ENCODE results near the gene UCN2. TPM values are rescaled to one million over a fixed set of nuclear protein-coding genes. Genes with fewer than 3 reads are reported as not detected.
"Not testable (repeated sequence)": the region's sequence is repeated elsewhere in the genome, so short reads cannot be mapped to it uniquely, and the experiment has no call there.

Gene UCN2
- total RNA-seq, 1 donor from 2014 or later = 1.9 TPM

DNA sequence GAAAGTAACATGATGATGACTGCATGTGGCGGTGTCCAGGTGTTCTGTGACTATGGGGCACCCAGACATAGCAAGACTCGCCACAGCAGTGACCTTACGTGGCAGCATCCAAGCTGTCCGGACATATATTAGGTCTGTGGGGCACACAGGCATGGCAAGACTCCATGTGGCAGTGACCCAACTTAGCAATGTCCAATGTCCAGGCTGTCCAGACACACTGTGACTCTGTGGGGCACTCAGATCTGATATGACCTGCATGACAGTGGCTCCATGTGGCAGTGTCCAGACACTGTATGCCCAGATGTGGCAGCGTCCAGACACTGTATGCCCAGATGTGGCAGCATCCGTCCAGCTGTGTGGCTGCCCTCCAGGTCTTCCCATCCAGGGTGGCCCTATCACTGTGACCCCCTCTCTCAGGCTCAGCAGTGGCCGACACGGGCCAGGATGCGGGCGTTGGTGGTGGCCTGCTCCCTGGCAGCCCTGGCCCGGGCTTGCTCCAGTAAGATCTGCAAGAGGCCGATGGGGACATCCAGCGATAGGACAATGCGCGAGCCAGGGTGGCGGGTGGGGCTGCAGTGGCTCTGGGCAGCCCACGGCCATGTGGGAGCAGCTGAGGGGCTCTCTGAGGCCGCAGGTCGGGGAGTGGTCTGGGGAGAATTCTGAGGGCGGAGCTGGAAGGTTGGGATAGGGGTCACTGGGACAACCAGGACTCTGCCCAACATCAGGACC, 1.1 kb downstream of the UCN2 start:
- no peak for DNase-seq (ENCODE audit: low spot score)

DNA sequence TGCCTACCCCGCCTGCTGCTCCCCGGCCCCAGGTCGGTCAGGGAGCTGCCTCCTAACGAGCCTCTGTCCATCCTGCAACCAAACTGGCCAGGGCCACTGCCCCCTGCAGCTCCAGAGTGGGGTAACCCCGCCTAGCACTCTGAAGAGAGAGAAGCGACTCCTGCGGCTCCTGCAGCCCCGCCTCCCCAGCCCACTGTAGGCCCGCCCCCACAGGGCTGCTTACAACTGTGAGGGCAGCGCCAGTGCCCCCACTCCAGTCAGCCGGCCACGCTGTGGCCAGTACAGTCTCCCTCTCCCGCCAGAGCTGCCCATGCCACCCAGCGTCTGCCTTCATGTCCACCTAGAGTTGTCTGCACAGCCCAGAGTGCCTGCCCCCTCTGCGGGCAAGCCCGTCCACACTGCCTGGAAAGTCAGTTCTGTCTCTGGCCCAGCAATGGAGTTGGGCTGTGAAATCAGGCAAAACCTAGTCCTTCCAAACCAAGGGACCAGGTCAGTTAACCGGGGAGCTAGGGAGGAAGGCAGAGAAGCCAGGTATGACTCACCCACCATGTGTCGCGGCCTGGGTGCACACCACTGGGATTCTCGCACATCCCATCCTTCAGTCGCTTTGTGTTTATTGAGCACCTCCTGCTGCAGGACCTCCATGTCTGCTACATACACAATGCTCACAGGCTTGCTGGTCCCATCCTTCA, 2.4 kb downstream of the UCN2 start:
- peak; percentile 71 for DNase-seq (ENCODE audit: low spot score)

DNA sequence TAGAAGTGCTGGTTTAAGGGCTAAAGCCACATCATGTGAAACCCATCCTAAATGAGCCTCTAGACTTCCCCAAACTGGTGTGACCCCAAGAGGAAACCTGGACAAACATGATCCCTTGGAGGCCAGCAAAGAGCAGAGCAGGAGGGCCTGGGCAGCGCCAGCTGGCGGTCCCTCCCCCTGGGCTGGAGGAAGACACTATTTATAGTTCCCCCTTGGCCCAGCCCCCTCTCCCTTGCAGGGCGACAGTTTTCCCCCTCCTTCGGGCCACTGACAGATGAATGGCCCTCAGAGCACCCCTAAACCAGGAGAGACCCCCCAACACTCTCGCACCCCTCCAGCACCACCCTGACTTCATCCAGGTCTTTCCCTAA, 2.9 kb downstream of the UCN2 start:
- DNase-seq (ENCODE audit: low spot score) = peak; percentile 59

DNA sequence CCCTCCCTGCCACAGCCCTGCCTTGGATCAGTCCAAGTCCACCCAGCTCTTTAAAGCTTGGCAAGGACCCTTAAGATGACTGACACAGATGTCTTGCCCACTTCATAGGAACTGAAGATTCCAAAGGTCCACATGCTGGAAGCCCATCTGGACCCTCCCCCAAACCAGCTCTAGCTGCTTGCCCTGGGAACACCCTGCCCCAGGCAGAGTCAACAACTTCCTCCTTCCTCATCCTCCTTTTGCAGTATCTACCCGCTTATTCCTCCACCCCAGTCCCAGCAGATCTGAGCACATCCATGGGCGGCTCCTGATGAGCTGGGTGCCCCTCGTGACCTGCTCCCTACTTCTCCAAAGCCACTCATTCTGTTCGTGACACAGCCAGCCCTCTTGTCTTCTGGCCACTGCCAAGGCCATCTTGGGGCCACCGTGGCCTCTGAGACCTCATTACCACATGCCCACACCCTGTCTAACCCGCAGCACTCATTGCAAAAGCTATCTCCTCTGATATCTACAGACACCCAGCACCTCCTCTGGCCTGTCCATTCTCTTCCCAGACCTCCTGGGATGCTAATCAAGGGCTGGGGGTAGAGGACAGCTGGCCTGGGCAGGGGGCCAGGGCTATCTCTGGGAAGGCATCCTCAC, 5.0 kb downstream of the UCN2 start:
- peak; percentile 22 for DNase-seq (ENCODE audit: low spot score)

DNA sequence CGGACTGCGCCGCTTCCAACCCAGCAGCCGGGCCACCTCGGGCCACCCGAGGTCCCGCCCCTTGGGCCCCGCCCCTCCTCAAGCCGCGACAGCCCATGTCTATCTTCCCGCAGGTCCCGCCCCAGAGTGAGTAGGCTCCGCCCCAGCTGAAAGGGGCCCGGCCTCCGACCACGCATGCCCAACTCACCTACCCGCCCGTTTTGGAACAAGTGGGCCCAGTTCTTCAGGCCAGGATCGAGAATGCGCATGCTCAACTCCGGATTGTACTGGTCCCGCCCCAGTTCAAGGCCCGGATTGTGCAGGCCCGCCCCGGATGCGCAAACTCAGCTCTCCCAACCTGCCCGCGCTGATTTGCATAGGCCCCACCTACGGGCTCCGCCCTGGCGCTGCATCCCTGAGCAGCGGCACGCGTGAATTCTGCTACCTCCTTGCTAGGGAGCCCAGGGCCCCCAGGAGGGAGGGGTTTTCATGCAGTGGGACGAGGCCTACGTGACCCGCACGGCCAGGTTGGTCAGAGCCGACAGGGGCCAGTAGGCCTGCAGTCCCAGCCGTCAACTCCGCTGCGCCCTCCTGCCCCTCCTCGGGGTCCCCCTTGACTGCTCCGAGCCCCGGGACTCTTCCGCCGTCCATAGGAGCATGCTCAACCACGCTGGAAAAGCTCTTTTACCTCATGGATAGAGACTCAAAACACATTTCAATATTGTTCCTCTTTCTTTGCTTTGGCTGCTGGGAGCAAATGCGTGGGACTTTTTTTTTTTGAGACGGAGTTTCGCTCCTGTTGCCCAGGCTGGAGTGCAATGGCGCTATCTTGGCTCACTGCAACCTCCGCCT, 6.6 kb downstream of the UCN2 start, which contains the start of gene PFKFB4:
PFKFB4 (minus strand) TSS at position 8 of the 831 bp plus-strand sequence. CDS start 26 bp downstream, outside the sequence.
- DNase-seq (ENCODE audit: low spot score) = peak; percentile 100

DNA sequence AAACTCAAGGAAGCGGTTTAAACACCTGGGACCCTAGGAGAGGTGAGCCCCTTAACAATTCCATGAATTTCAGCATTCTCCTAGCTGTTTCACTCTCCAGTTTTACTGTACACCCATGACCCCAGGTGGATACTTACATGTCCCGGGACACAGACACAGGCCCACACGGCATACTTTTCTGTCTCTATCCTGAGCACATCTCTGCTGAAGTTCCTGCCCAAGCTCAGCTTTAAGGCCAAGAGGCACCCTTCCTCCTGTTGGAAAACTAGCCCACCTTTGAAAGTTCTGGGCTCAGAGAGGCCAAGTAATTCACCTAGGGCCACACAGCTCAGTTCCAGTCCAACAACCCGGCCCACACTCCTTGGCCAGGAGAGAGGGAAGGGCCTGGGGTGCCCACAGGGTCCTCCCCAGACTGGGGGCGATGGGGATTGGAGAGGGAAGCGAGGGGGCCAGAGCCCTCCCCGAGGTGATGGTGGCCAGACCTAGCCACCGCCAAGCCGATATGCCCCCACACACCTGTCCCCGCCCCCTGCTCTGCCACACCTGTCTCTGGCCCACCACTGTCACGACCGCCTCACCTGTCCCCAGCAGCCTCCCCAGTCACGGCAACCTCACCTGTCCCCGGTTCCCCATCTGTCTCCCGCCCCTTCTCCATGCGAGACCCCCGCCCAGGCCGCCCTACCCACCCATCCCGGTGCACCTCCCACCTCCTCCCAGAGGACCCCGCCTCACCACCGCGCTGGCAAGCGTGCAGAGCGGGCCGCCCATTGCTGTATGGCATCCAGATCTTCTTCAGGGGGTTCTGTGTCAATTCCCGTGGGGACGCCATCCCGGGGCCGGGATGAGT, 7.4 kb downstream of the UCN2 start:
- no peak for DNase-seq (ENCODE audit: low spot score)

DNA sequence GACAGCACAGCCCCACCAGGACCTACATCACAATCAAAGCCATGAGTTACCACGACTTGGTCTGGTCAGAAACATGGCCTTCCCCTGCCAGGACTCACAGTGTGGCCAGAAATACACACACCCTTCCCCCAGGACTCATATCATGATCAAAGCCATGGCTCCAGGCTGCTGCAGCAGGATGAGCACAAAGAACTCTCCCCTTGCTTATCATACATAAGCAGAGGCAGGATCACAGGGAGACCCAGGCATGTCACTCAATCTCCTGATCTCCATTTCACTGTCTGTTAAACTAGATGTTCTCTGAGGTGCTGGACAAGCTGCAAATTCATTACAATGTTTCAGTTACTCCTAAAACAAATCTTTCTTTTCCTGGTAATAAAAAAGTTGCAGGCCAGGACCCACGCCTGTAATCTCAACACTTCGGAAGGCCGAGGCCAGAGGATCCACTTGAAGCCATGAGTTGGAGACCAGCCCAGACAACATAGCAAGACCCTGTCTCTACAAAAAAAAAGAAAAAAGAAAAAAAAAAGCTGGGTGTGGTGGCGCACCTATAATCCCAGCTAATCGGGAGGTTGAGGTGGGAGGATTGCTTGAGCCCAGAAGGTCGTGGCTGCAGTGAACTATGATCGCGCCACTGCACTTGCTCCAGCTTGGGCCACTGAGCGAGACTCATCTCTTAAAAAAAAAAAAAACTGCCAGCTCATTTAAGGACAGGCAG, 8.2 kb downstream of the UCN2 start:
- DNase-seq (ENCODE audit: low spot score) = peak; percentile 54

DNA sequence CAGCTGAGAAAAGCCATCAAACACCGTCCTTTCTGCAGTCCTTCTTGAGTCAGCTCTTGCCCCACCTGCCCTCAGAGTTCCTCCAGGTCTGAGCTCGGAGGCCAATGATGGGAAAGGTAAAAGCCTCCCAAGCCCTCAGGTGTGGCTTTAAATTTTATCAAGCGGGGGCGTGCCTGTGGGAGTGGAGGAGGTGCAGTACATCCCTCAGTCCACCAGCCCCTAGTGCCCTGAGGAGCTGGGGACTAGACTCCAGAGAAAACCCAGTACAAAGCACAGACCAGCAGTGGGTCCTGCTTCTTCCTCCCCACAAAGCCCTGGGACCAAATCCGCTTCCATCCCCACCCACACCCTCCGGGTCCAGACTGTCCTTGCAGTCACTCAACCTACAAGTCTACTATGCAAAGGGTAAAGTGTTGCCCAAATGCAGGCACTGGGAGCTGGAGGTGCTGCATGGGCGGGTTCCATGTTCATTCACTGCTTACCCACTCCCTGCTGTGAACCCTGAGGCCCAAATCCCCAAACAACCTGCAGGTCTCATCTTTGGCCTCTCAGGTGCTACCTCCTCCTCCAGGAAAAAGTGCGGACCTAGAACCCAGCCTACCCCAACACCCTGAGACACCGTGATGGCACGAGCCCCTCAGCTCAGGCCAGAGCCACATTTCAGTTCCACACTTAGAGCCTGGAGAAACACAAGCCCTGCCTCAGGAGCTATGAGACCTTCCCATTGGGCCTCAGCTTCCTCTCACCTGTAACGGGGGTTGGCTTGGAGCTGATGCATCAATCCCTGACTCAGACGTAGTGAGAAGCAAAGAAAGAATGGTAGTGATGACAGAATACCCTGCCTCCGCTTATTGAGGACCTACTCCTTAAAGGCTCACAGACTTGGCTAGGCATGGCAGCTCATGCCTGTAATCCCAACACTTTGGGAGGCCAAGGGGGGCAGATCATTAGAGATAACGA, 9.4 kb downstream of the UCN2 start:
- DNase-seq (ENCODE audit: low spot score) = no peak

DNA sequence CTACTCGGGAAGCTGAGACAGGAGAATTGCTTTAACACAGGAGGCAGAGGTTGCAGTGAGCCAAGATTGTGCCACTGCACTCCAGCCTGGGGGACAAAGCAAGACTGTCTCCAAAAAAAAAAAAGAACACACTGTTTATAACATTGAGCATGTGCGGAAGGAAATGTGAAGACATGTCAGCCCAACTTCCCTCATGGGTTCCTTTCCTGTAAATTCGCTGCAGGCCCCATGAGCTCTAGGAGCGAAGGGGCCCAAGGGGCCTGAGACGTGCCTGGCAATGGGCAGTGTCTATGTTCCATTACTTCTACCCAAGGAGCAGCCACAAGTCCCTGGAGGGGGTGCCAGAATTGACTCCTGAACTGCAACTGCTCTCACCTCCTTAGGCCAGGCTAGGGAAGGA, 10.2 kb downstream of the UCN2 start:
- no peak for DNase-seq (ENCODE audit: low spot score)

DNA sequence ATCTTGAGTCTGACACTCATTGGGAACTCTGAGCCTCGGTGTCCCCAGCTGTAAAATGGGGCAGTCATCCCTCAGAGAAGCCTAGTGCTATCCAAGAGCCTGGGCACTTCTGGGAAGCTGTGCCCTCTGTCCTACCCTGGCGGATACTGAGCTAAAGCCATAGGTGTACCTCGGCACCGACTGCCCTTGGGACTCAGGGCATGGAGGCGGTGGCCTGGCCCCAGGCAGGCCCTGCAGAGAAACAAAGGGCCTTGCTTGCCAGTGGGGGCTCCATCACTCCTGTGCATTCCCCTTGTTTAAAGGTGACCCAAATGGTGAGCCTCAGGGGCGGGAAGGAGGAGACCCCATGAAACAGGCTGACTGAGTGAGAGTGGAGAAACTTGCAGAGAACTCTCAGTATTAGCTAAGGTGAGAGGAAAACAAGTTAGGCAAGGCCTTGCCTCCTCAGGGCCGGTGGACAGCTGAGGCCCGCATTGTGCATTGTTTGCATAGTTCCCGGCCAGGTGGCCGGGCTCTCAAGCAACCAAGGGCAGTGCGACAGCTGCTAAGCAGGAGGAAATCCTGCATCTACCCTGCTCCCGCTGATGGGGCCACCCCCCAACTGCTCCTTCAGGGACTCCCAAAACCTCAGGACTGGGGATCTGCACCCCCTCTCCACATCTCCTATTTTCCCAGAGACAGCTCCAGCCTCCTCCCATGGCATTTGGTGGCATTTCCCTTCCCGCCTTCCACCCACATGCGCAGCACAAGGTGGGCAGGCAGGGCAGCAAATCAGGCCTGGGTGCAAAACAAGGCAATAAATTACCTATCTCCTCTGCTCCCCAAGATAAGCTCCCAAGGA, 11.2 kb downstream of the UCN2 start:
- no peak for DNase-seq (ENCODE audit: low spot score)

DNA sequence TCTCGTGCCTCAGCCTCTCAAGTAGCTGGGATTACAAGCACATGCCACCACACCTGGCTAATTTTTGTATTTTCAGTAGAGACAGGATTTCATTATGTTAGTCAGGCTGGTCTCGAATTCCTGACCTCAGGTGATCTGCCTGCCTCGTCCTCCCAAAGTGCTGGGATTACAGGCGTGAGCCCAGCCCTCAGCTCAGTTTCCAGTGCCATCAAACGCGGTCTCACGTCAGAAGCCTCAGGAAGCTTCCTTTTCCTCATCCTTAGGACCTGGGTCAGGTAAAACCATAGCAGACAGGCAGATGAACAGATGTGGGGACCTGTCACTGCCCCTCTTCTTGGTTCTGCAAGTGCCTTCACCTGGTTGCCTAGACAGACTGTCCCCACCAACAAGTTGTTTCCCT, 11.9 kb downstream of the UCN2 start:
- DNase-seq (ENCODE audit: low spot score) = not testable (repeated sequence)

DNA sequence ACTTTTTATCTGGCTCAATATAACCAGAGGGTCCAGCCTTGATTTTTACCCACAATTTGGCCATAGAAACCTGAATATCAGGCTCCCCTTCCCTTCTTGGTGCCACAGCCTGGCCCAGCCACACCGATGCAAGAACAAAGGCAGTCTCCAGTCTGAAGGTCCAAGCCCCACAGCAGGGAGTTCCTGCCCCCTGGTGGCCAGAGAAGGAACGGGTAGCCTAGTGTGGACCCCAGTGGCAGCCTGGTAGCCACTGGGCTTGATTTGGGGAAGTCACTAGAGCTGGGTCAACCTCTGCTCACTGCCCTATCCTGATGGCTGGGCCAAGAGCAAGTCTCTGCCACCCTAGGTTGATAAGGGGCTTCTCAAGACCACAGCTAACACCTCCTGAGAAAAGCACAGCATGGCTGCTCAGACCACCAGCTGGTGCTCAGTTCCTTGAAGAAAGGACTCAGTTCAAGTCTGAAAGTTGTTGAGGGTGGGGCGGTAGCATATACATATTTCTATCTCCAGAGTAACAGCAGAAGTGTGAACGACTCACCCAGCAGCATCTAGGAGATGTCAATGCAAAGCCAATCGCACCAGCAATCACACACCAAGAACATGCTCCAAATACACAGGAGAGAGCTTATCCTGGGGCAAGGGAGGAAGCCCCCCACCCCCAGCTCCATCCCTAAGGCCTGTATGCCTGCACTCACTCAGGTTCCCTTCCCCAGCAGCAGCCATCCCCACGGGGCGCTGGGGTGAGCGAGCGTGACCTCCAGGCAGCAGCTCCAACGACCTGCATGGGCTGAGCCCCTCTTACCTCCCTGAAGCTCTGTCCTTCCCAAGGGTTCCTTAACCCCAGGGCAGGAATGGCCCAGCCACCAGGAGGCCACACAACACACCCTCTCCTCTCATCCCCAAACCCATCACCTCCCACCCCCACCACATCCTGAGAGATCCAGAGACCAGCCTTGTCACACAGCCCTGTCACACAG, 14.6 kb downstream of the UCN2 start:
- peak; percentile 80 for DNase-seq (ENCODE audit: low spot score)

DNA sequence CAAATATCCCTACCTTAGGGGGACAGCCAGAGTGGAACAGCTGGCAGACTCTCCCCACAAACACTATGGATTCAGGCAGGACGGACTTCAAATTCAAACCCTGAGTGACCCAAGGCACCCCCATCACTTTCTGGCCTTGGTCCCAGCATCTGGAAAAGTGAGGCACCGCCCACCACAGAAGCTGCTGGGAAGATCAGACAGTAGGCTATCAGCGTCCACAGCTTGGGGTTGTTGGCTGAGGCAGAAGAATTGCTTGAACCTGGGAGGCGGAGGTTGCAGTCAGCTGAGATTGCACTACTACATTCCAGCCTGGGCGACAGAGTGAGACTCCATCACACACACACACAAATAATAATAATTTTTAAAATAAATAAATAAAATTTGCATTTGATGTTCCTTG, 15.5 kb downstream of the UCN2 start:
- DNase-seq (ENCODE audit: low spot score) = peak; percentile 23

DNA sequence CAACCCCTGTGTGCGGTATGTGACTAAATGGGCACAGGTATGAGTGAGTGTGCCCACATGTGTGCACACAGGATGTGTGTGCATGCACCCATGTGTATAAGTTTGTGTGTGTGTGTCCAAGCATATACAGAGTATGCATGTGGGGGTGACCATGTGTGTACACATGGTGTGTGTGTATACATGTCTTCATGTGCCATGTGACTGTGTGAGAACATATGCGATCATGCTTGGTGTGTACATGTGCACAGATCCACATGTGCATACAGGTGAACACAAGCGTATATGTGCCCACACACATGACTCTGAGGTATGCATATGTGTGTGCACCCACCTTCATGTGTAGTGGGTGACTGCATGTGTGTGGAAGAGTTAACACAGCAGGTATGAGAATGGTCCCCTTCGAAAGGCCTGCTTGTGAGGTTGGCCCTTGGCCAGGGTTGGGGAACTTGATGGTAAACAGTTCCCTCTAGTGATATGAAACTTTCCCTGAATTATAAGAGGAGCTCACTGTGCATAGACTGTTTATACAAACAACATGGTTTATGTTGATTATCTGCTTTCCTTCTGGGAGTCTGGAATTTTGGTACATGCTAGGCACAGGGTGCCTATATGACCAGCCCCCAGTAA, 17.3 kb downstream of the UCN2 start:
- DNase-seq (ENCODE audit: low spot score) = no peak

DNA sequence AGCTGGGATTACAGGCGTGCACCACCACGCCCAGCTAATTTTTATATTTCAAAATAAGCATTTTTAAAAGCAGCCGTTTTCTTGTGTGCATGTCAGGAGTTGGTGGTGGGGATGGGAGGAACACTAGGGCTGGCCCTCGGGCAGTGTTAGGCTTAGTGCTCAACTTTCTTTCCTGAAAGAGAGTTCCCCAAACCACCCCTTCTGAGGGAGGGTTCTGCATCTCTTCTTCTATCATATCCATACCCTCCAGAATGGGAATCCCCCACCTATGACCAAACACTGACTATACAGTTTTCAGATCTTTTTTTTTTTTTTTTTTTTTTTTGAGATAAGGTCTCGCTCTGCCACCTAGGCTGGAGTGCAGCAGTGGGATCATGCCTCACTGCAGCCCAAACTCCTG, 19.4 kb downstream of the UCN2 start:
- DNase-seq (ENCODE audit: low spot score) = no peak

DNA sequence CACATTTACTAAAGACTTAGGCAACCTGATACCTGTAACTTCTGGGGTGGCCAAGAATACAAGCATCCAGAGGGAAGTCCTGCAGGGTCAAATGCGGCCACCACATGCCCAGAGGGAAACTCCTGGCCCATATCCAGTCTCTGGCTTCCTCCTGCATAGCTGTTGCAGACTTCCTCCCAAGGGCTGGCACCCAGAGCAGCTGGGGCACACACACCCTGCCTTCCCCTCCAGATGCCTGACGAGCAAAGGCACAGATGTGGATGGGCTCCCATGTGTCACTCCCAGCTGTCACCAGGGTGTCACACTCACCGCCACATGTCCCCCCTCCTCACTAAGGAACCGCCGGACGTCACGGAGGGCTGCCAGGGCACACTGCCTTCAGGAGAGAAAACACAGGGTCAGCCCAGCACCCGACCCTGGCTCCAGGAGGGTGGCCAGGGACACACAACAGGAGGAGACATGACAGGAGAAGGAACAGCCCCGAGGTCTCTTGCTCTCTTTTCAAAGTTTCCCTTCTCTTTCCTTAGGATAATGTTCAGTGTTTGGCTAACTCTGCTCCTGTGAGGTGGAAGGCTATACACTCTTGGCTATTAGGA, 20.2 kb downstream of the UCN2 start:
- DNase-seq (ENCODE audit: low spot score) = no peak

Measured in umbilical cord (tissue), 2 donors.